ENCODE results near the gene KIF3B. TPM values are rescaled to one million over a fixed set of nuclear protein-coding genes. Genes with fewer than 3 reads are reported as not detected.
"Not testable (repeated sequence)": the region's sequence is repeated elsewhere in the genome, so short reads cannot be mapped to it uniquely, and the experiment has no call there.

The KIF3B gene
- total and polyA plus RNA-seq, 3 experiments from 2014 or later = 5.7 to 61.6 (median 61.0) TPM

DNA sequence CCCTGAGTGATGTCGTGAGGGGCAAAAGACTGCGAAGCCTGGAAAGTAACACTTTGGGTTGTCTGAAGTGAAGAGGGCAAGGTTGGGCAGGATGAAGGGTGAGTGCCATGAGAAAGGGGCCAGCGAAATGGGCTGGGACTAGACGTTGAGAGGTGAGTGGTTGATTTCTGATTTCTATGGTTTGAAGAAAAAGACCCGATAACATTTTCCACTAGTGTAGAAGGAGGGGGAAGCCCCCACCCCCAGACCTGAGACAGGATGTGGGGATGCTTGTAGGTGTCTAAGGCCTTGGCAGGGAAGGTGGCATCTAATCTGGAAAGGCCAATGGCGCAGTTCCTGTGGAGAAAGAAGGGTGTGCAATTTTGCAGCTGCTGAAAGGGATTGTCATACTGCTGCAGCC is 25.3 kb upstream of the KIF3B start:
- H3K4me1 Mint-ChIP-seq = peaks cover 15 to 26% (median 23%) of the 10 kb centered on the region in 3 donors
- no peaks in the 10 kb centered on the region for H3K36me3 ChIP-seq (ENCODE audit: insufficient read depth, low read length)
- ChIA-PET CTCF (no interaction called here), POLR2A (no interaction called here)
- H3K9me3 Mint-ChIP-seq = no peaks in the 10 kb centered on the region
- H3K27me3 ChIP-seq (ENCODE audit: insufficient read depth, low read length, poor library complexity, severe bottlenecking) = no peaks in the 10 kb centered on the region
- H3K4me1 ChIP-seq (ENCODE audit: insufficient read depth, low read length) = peaks cover 13% of the 10 kb centered on the region
- no peak overlapping the region for H3K4me3 ChIP-seq (ENCODE audit: low read length)
- H3K4me3 Mint-ChIP-seq = peak overlapping the region in 1 of 7 donors; percentile 57
- no peaks in the 10 kb centered on the region for H3K27me3 Mint-ChIP-seq
- peaks cover 0 to 3% (median 0%) of the 10 kb centered on the region in 3 donors for H3K36me3 Mint-ChIP-seq
- peak overlapping the region in 7 of 8 donors; percentile 7 to 90 (median 58) for H3K27ac Mint-ChIP-seq
- peak in 3 of 5 donors; percentile 12 to 67 (median 52) for DNase-seq
- H3K27ac ChIP-seq (ENCODE audit: low read depth, low read length) = no peak overlapping the region
- no peaks in the 10 kb centered on the region for H3K9me3 ChIP-seq (ENCODE audit: low read length)

DNA sequence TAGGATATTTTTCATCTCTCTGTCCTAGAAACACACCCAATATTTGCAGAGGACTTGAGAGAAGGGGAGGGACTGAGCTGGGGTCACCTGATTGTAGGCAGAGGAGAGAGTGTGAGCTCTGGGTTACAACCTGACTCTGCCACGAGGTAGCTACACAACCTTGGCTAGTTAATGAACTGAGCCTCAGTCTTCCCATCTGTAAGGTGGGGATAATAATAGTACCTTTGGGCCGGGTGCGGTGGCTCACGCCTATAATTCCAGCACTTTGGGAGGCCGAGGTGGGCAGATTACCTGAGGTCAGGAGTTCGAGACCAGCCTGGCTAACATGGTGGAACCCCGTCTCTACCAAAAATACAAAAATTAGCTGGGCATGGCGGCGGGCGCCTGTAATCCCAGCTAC is 16.5 kb upstream of the KIF3B start:
- H3K27ac Mint-ChIP-seq; H3K36me3 ChIP-seq (ENCODE audit: insufficient read depth, low read length); H3K9me3 ChIP-seq (ENCODE audit: low read length); DNase-seq; POLR2A ChIA-PET; H3K4me3 Mint-ChIP-seq; H3K4me1 Mint-ChIP-seq; H3K4me1 ChIP-seq (ENCODE audit: insufficient read depth, low read length); H3K27me3 ChIP-seq (ENCODE audit: insufficient read depth, low read length, poor library complexity, severe bottlenecking); H3K27me3 Mint-ChIP-seq; H3K4me3 ChIP-seq (ENCODE audit: low read length); H3K27ac ChIP-seq (ENCODE audit: low read depth, low read length); CTCF ChIA-PET; H3K36me3 Mint-ChIP-seq; H3K9me3 Mint-ChIP-seq: not testable (repeated sequence)

DNA sequence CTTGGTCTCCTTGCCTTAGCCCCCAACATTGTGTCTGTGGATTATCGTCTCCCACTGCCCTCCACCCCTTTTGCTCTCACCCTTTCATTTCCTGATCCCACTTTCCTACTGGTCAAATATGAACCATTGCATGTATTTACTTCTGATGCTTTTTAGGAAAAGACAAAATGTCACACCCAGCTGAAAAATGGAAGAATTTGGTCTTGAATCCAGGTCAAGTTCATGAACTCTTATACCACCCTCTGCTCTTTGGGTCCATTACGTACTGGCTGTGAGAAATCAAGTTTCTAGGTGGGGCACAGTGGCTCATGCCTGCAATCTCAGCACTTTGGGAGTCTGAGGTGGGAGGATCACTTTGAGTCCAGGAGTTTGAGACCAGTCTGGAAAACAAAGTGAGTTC is 15.8 kb upstream of the KIF3B start:
- CTCF ChIA-PET = no interaction called here
- H3K4me3 Mint-ChIP-seq = no peak overlapping the region
- H3K36me3 Mint-ChIP-seq = no peaks in the 10 kb centered on the region
- no peaks in the 10 kb centered on the region for H3K9me3 ChIP-seq (ENCODE audit: low read length)
- H3K4me1 Mint-ChIP-seq = no peaks in the 10 kb centered on the region
- H3K27me3 ChIP-seq (ENCODE audit: insufficient read depth, low read length, poor library complexity, severe bottlenecking) = no peaks in the 10 kb centered on the region
- H3K27me3 Mint-ChIP-seq = no peaks in the 10 kb centered on the region
- no peak for DNase-seq
- H3K36me3 ChIP-seq (ENCODE audit: insufficient read depth, low read length) = no peaks in the 10 kb centered on the region
- POLR2A ChIA-PET = no interaction called here
- H3K4me1 ChIP-seq (ENCODE audit: insufficient read depth, low read length) = no peaks in the 10 kb centered on the region
- peak overlapping the region in 1 of 8 donors; percentile 38 for H3K27ac Mint-ChIP-seq
- no peak overlapping the region for H3K4me3 ChIP-seq (ENCODE audit: low read length)
- H3K9me3 Mint-ChIP-seq = no peaks in the 10 kb centered on the region
- no peak overlapping the region for H3K27ac ChIP-seq (ENCODE audit: low read depth, low read length)

DNA sequence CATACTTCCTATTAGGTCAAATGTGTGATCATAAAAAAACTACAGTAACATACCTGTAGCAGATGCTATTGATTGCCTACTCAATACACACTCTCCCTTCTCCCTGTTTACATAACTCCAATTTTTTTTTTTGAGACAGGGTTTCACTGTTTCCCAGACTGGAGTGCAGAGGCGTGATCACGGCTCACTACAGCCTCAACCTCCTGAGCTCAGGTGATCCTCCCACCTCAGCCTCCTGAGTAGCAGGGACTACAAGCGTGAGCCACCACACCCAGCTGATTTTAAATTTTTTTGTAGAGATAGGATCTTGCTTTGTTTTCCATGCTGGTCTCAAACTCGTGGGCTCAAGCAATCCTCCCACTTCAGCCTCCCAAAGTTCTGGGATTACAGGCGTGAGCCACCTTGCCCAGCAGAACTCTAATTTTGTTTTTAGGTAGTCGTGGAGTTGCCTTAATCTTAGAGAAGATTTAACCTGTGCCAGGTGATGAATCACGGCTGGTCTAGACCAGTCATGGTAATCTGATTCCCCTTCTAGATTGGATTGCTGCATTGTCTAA is 14.0 kb upstream of the KIF3B start:
- H3K4me3 ChIP-seq (ENCODE audit: low read length) = no peak overlapping the region
- CTCF ChIA-PET = no interaction called here
- no peaks in the 10 kb centered on the region for H3K27me3 ChIP-seq (ENCODE audit: insufficient read depth, low read length, poor library complexity, severe bottlenecking)
- no peaks in the 10 kb centered on the region for H3K9me3 ChIP-seq (ENCODE audit: low read length)
- no peaks in the 10 kb centered on the region for H3K9me3 Mint-ChIP-seq
- H3K36me3 Mint-ChIP-seq = no peaks in the 10 kb centered on the region
- no peak for DNase-seq
- H3K4me3 Mint-ChIP-seq = no peak overlapping the region
- H3K27ac Mint-ChIP-seq = no peak overlapping the region
- no peaks in the 10 kb centered on the region for H3K36me3 ChIP-seq (ENCODE audit: insufficient read depth, low read length)
- no peaks in the 10 kb centered on the region for H3K4me1 ChIP-seq (ENCODE audit: insufficient read depth, low read length)
- no peaks in the 10 kb centered on the region for H3K4me1 Mint-ChIP-seq
- POLR2A ChIA-PET = interaction anchor here (0.6 kb wide), 1 partner anchor 28 kb away, joined by 6 read pairs; no protein-coding TSS in a partner anchor
- no peaks in the 10 kb centered on the region for H3K27me3 Mint-ChIP-seq
- no peak overlapping the region for H3K27ac ChIP-seq (ENCODE audit: low read depth, low read length)

DNA sequence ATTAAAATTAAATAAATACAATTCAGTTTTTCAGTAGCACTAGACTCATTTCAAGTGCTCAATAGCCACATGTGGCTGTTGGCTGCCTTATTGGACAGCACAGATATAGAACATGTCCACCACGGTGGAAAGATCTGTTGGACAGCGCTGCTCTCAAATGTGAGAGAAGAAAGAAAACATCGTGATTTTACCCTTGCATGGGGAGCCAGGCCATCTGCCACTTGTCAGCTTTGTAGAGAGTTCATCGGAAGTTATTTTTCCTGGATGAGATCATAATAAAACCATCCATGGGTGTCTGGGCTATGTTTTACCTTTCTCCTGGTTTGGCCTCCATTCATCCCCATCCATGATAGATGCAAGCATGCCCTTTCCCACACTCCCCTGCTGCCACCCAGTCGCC is 5.8 kb upstream of the KIF3B start:
- Histone ChIP-seq H3K9me3 (ENCODE audit: low read length) (no peaks in the 10 kb centered on the region), H3K27ac (ENCODE audit: low read depth, low read length) (no peak overlapping the region), H3K27me3 (ENCODE audit: insufficient read depth, low read length, poor library complexity, severe bottlenecking) (no peaks in the 10 kb centered on the region), H3K4me1 (ENCODE audit: insufficient read depth, low read length) (no peaks in the 10 kb centered on the region), H3K4me3 (ENCODE audit: low read length) (no peak overlapping the region), H3K36me3 (ENCODE audit: insufficient read depth, low read length) (no peaks in the 10 kb centered on the region)
- Mint-ChIP-seq H3K4me3 (no peak overlapping the region), H3K4me1 (peaks cover 8 to 13% (median 10%) of the 10 kb centered on the region in 3 donors), H3K9me3 (no peaks in the 10 kb centered on the region), H3K27me3 (peaks cover 3% of the 10 kb centered on the region in 2 donors), H3K27ac (no peak overlapping the region), H3K36me3 (no peaks in the 10 kb centered on the region)
- ChIA-PET CTCF (no interaction called here), POLR2A (interaction anchor here (0.6 kb wide), 1 partner anchor 268 kb away, joined by 3 read pairs; no protein-coding TSS in a partner anchor)
- no peak for DNase-seq

DNA sequence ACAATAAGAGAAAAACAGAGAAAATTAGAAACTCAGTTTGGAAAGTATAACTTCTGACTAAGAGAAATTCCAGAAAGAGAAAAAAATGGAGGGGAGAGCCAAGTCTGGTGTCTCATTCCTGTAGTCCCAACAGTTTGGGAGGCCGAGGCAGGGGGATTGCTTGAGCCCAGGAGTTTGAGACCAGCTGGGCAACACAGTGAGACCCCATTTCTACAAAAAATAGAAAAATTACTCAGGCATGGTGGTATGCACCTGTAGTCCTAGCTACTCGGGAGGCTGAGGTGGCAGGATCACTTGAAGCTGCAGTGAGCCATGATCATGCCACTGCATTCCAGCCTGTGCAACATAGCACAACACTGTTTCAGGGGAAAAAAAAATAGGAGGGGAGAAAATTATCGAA is 3.1 kb upstream of the KIF3B start:
- peaks cover 3% of the 10 kb centered on the region in 2 donors for H3K27me3 Mint-ChIP-seq
- H3K27ac Mint-ChIP-seq = peak overlapping the region in 2 of 8 donors; percentile 24 to 46
- Histone ChIP-seq H3K9me3 (ENCODE audit: low read length) (no peaks in the 10 kb centered on the region), H3K27ac (ENCODE audit: low read depth, low read length) (no peak overlapping the region), H3K36me3 (ENCODE audit: insufficient read depth, low read length) (no peaks in the 10 kb centered on the region), H3K4me3 (ENCODE audit: low read length) (no peak overlapping the region), H3K27me3 (ENCODE audit: insufficient read depth, low read length, poor library complexity, severe bottlenecking) (no peaks in the 10 kb centered on the region), H3K4me1 (ENCODE audit: insufficient read depth, low read length) (peaks cover 20% of the 10 kb centered on the region)
- H3K4me1 Mint-ChIP-seq = peaks cover 22 to 34% (median 33%) of the 10 kb centered on the region in 3 donors
- H3K36me3 Mint-ChIP-seq = peaks cover 0 to 6% (median 0%) of the 10 kb centered on the region in 3 donors
- no peak for DNase-seq
- H3K4me3 Mint-ChIP-seq = peak overlapping the region in 1 of 7 donors; percentile 66
- H3K9me3 Mint-ChIP-seq = no peaks in the 10 kb centered on the region
- ChIA-PET POLR2A (no interaction called here), CTCF (no interaction called here)

DNA sequence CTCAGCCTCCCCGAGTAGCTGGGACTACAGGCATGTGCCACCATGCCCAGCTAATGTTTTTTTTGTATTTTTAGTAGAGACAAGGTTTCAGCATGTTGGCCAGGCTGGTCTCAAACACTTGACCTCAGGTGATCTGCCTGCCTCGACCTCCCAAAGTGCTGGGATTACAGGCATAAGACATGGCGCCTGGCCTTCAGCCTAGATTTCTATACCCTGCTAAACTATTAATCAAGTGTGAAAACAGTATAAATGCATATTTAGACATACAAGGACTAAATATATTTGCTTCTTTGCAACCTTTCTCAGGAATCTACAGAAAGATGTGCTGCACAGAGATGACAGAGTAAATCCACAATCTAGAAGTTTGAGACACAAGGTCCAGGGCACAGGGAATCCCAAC is 2.3 kb upstream of the KIF3B start:
- H3K36me3 Mint-ChIP-seq = not testable (repeated sequence)
- H3K4me3 Mint-ChIP-seq = peak overlapping the region in 2 of 7 donors; percentile 28 to 92
- POLR2A ChIA-PET = interaction anchor here (0.6 kb wide), 1 partner anchor 26 kb away, joined by 3 read pairs; no protein-coding TSS in a partner anchor

DNA sequence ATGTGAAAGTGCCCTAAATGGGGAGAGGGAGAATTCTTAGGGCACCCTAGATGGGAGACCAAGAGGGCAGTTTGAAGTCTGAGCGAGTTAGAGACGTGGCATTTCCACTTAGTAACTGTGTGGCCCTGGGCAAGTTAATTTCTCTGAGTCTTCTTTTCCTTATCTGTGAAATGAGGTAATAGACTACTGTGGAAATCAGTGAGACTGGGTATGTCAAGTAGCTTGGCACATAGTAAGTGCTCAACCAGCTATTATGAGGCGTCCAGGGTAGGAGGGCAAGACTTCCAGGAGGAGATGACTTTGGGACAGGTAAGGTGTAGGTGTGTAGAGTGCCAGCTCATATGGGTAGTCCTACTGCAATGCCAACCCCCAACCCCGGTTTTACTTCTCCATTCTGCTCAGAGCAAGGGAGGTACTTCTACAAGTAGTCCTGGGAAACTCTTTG is 770 bp downstream of the KIF3B start:
- peaks cover 34 to 60% (median 58%) of the 10 kb centered on the region in 3 donors for H3K4me1 Mint-ChIP-seq
- no peaks in the 10 kb centered on the region for H3K27me3 Mint-ChIP-seq
- POLR2A ChIA-PET = interaction anchor here (0.5 kb wide), 1 partner anchor 89 kb away, joined by 3 read pairs; no protein-coding TSS in a partner anchor
- Histone ChIP-seq H3K27ac (ENCODE audit: low read depth, low read length) (peak overlapping the region; percentile 84), H3K4me1 (ENCODE audit: insufficient read depth, low read length) (peaks cover 20% of the 10 kb centered on the region), H3K27me3 (ENCODE audit: insufficient read depth, low read length, poor library complexity, severe bottlenecking) (no peaks in the 10 kb centered on the region), H3K9me3 (ENCODE audit: low read length) (no peaks in the 10 kb centered on the region), H3K4me3 (ENCODE audit: low read length) (peak overlapping the region; percentile 80), H3K36me3 (ENCODE audit: insufficient read depth, low read length) (no peaks in the 10 kb centered on the region)
- CTCF ChIA-PET = interaction anchor here (1.0 kb wide), 1 partner anchor 12 kb away, joined by 5 read pairs; no protein-coding TSS in a partner anchor
- peak in 1 of 5 donors; percentile 8 for DNase-seq
- no peaks in the 10 kb centered on the region for H3K9me3 Mint-ChIP-seq
- H3K27ac Mint-ChIP-seq = peak overlapping the region; percentile 76 to 97 (median 96)
- peak overlapping the region; percentile 88 to 95 (median 92) for H3K4me3 Mint-ChIP-seq
- peaks cover 0 to 16% (median 2%) of the 10 kb centered on the region in 3 donors for H3K36me3 Mint-ChIP-seq

More for the DNA sequence above, 2.3 kb upstream of the KIF3B start:
- H3K9me3 Mint-ChIP-seq; CTCF ChIA-PET; H3K36me3 ChIP-seq (ENCODE audit: insufficient read depth, low read length); H3K27me3 Mint-ChIP-seq; H3K27me3 ChIP-seq (ENCODE audit: insufficient read depth, low read length, poor library complexity, severe bottlenecking); H3K9me3 ChIP-seq (ENCODE audit: low read length); H3K27ac ChIP-seq (ENCODE audit: low read depth, low read length); DNase-seq; H3K4me3 ChIP-seq (ENCODE audit: low read length): not testable (repeated sequence)
- Mint-ChIP-seq H3K27ac (peak overlapping the region in 3 of 8 donors; percentile 2 to 96 (median 50)), H3K4me1 (peaks cover 26 to 41% (median 38%) of the 10 kb centered on the region in 3 donors)
- H3K4me1 ChIP-seq (ENCODE audit: insufficient read depth, low read length) = peaks cover 20% of the 10 kb centered on the region

Measured in CD8-positive, alpha-beta memory T cell (primary cell).